ENCODE measurements around the gene CNKSR1. TPM values are rescaled to one million over a fixed set of nuclear protein-coding genes. Genes with fewer than 3 reads are reported as not detected.
A peak's percentile ranks its signal among the peaks of the same experiment; 100 is the strongest.

CNKSR1 gene
- total RNA-seq, 1 donor from 2014 or later: 3.1 TPM

DNA sequence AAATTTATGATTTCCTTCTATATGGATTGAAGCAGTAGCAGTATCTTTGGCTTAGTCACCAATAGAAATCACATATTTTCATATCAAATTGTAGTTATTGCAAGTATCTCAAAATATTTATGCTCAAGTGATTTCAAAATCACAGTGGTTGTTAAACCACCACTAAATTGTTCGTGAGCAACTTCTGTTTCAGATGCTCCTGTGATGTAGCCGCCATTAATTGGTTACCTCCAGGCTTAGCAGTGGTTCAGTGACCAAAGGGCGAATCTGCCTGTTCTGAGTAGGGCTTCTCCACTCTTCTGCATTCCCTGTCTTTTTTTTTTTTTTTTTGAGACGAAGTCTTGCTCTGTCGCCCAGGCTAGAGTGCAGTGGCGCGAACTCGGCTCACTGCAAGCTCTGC is 1.9 kb upstream of the CNKSR1 start:
- DNase-seq (ENCODE audit: low spot score) (no peak), ATAC-seq (no peak)
- intact Hi-C loops (cut with DNase I): no loop called here

- intact Hi-C loops (cut with DNase I): no loop called here
- ATAC-seq: no peak
- DNase-seq (ENCODE audit: low spot score): no peak
Measured at GRCh38 chr1:26180010-26180506, 2.8 kb downstream of the CNKSR1 start.

GRCh38 chr1:26181586-26182382 is 4.5 kb downstream of the CNKSR1 start:
- intact Hi-C loops (cut with DNase I): no loop called here
- no peak for ATAC-seq
- DNase-seq (ENCODE audit: low spot score): no peak

- intact Hi-C loops (cut with DNase I): no loop called here
- no peak for DNase-seq (ENCODE audit: low spot score)
- ATAC-seq: no peak
Measured at GRCh38 chr1:26182383-26182696, 5.0 kb downstream of the CNKSR1 start.

- no peak for ATAC-seq
- intact Hi-C loops (cut with DNase I): no loop called here
- DNase-seq (ENCODE audit: low spot score): no peak
Measured at GRCh38 chr1:26184086-26184485, 6.8 kb downstream of the CNKSR1 start.

DNA sequence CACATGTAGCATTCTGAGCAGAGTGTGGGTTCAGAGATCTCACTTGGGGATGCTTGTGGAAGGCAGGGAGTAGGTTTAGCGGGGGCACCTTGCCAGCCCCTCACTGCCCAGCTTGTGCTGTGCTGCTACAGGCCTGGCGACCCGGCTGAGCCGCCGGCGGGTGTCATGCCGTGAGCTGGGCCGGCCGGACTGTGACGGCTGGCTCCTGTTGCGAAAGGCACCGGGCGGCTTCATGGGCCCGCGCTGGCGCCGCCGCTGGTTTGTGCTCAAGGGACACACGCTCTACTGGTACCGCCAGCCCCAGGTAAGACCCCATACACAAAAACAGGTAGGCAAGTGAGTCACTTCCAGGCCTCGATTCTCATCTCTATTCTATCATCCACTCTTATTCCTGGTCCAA is 7.6 kb downstream of the CNKSR1 start:
- no peak for DNase-seq (ENCODE audit: low spot score)
- no peak for ATAC-seq
- intact Hi-C loops (cut with DNase I): no loop called here

DNA sequence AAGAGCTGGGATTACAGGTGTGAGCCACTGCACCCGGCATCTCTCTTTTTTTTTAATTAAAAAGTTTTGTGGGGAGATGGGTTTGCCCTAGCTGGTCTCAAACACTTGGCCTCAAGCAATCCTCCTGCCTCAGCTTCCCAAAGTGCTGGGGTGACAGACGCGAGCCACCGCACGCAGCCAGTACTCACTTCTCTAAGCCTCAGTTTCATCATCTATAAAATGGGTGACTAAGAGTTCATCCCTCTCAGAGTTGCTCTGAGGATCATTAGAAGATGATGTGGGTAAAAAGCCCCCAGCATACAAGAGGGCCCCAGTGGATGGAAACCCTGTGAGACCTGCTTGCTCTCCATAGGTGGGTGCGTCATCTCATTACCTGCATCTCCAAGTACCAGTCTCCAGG is 10.6 kb downstream of the CNKSR1 start:
- intact Hi-C loops (cut with DNase I): no loop called here
- no peak for ATAC-seq
- DNase-seq (ENCODE audit: low spot score): no peak

DNA sequence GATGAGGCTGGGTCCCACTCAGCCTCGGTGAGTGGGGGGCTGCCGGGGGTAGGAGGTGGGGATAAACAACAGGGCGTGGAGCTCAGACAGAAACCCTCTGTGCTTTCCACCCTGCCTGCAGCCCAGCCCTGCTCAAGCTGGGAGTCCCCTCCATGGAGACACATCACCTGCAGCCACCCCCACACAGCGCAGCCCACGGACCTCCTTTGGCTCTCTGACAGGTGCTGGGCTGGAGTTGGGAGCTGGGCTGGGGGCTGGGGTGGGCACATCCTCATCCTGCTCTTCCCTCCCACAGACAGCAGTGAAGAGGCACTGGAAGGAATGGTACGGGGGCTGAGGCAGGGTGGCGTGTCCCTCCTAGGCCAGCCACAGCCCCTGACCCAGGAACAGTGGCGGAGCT is 11.2 kb downstream of the CNKSR1 start:
- ATAC-seq (peak; percentile 17), DNase-seq (ENCODE audit: low spot score) (no peak)
- intact Hi-C loops (cut with DNase I): no loop called here

GRCh38 chr1:26189331-26189730 is 12.0 kb downstream of the CNKSR1 start:
- DNase-seq (ENCODE audit: low spot score) (no peak), ATAC-seq (no peak)
- intact Hi-C loops (cut with DNase I): no loop called here

DNA sequence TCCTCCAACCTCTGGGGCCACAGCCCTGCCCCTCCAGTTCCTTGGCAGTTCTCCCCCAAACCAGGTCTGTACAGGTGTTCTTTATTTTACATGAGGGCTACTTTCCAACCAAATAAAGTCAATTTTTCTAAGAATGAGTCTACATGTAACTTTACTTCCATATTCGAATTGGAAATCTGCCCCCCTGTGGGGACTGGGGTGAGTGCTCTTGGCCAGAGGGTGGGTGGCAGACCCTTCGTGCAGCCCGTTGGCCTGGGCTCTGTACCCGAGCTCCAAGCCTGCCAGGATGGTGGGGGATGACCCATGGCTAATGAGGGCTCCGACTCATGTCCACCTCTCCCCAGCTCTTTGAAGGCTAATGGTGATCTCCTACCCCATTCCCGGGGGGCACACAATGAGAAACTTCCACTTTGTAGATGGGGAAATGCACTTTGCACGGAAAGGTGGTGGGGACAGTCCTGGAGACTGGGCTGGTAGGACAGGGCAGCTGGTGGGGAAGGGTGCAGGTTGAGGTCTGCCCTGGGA is 12.5 kb downstream of the CNKSR1 start:
- DNase-seq (ENCODE audit: low spot score): no peak
- no peak for ATAC-seq
- intact Hi-C loops (cut with DNase I): no loop called here

GRCh38 chr1:26190373-26190987 is 13.2 kb downstream of the CNKSR1 start, which contains the start of gene CATSPER4:
CATSPER4 (plus strand) TSS chr1:26190602; CDS start chr1:26190628, 26 bp downstream.
- ATAC-seq: no peak
- intact Hi-C loops (cut with DNase I): no loop called here

GRCh38 chr1:26191739-26192138 is 14.4 kb downstream of the CNKSR1 start:
- ATAC-seq: no peak
- DNase-seq (ENCODE audit: low spot score): no peak
- intact Hi-C loops (cut with DNase I): no loop called here

More at GRCh38 chr1:26190373-26190987, 13.2 kb downstream of the CNKSR1 start, which contains the start of gene CATSPER4:
- no peak for DNase-seq (ENCODE audit: low spot score)

- intact Hi-C loops (cut with DNase I): no loop called here
- no peak for ATAC-seq
- DNase-seq (ENCODE audit: low spot score): no peak
Measured at GRCh38 chr1:26195805-26196204, 18.5 kb downstream of the CNKSR1 start.

- intact Hi-C loops (cut with DNase I): no loop called here
- ATAC-seq: no peak
- DNase-seq (ENCODE audit: low spot score): no peak
Measured at GRCh38 chr1:26197301-26197700, 20.0 kb downstream of the CNKSR1 start.

DNA sequence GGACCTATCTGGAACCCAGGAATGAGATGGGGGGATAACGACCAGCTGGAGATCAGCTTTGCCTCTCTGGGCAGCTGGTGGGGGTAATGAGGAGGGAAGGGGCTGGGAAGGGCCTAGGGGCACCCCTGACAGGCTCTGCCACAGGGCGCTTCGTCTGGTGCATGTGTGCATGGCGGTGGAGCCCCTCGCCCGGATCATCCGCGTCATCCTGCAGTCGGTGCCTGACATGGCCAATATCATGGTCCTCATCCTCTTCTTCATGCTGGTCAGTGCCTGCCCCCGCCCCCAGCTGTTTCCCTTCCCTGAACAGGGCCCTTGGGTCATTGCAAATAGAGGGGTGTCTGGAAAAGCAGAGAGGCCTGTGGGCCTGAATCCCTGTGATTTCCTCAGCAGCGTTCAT is 20.5 kb downstream of the CNKSR1 start:
- intact Hi-C loops (cut with DNase I): no loop called here
- no peak for DNase-seq (ENCODE audit: low spot score)
- no peak for ATAC-seq

DNA sequence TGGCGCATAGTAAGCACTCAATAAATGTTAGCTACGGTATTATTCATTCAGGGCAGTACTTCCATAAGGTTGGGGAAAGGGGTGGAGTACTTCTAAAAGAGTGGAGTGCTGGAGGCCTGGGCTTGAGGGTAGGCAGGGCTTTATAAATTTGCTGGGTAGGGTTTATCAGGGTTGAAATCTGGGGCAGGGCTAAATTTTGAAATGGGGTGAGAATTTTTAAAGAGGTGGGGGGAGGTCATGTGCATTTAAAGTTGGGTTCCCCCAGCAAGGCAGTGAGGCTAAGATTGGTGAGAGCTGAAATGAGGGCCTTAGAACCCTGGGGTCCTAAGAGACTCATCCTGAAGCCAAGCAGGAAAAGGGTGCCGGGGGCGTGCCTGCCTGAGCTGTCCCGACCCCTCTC is 23.1 kb downstream of the CNKSR1 start:
- no peak for ATAC-seq
- intact Hi-C loops (cut with DNase I): loop anchor here (5.0 kb wide), 1 partner anchor 1268 kb away; the partner anchor contains the start of gene RUNX3
- DNase-seq (ENCODE audit: low spot score): no peak

- DNase-seq (ENCODE audit: low spot score) (no peak), ATAC-seq (no peak)
- intact Hi-C loops (cut with DNase I): loop anchor here (5.0 kb wide), 1 partner anchor 1271 kb away; the partner anchor contains the start of gene RUNX3
Measured at GRCh38 chr1:26203642-26204318, 26.5 kb downstream of the CNKSR1 start.

GRCh38 chr1:26210147-26210870 is 33.0 kb downstream of the CNKSR1 start:
- intact Hi-C loops (cut with DNase I): no loop called here
- ATAC-seq (no peak), DNase-seq (ENCODE audit: low spot score) (no peak)

DNA sequence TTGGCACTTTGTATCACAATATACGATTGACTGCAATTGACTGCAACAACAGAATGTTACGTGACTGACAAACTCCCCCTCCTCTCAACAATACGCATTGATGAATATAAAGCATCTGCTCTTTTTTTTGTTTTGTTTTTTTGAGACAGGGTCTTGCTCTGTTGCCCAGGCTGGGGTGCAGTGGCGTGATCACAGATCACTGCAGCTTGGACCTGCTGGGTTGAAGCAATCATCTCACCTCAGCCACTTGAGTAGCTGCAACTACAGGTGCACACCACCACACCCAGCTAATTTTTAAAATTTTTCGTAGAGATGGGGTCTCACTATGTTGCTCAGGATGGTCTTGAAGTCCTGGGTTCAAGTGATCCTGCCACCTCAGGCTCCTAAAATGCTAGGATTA is 35.4 kb downstream of the CNKSR1 start:
- intact Hi-C loops (cut with DNase I): no loop called here
- DNase-seq (ENCODE audit: low spot score) (no peak), ATAC-seq (no peak)

All from sciatic nerve (tissue), 2 donors.